Stimulated activated CD4-positive, alpha-beta T cell treated with anti-CD3 and anti-CD28 coated beads, Interleukin-2, amount 100 ng/mL, for 4 hours (primary cell): ENCODE results near the gene RASIP1.

Experiments used
- DNase-seq: peaks from one replicate; pipeline ENCODE4 v3.0.0-alpha.2; 2020; ENCODE audit warnings: low read depth

Gene RASIP1

GRCh38 chr19:48755787-48756186 lies 15.4 kb upstream of the RASIP1 start:
- no peak for DNase-seq

GRCh38 chr19:48755084-48755641 lies 14.8 kb upstream of the RASIP1 start, which contains the start of gene FGF21:
Gene FGF21, plus strand, starts transcription at chr19:48755524. Its CDS starts 713 bp downstream, at chr19:48756237.
- no peak for DNase-seq

GRCh38 chr19:48752496-48753365 lies 12.3 kb upstream of the RASIP1 start, which contains the start of gene FUT1:
Gene FUT1, minus strand, starts transcription at chr19:48752641. Its CDS starts 1,360 bp downstream, at chr19:48751281.
- no peak for DNase-seq

- no peak for DNase-seq
Observed at GRCh38 chr19:48751845-48752495, 11.6 kb upstream of the RASIP1 start.

- no peak for DNase-seq
Observed at GRCh38 chr19:48750771-48751504, 10.5 kb upstream of the RASIP1 start.

- no peak for DNase-seq
Observed at GRCh38 chr19:48750351-48750750, 9.9 kb upstream of the RASIP1 start.

- DNase-seq = no peak
Observed at GRCh38 chr19:48749571-48750198, 9.3 kb upstream of the RASIP1 start.

GRCh38 chr19:48746738-48747575 lies 6.5 kb upstream of the RASIP1 start, which contains the start of gene IZUMO1:
Gene IZUMO1, minus strand, starts transcription at chr19:48746909. Its CDS starts 1,050 bp downstream, at chr19:48745859.
- peak; percentile 22 for DNase-seq

- no peak for DNase-seq
Observed at GRCh38 chr19:48746110-48746509, 5.7 kb upstream of the RASIP1 start.

- peak; percentile 27 for DNase-seq
Observed at GRCh38 chr19:48745208-48745995, 5.0 kb upstream of the RASIP1 start.

- no peak for DNase-seq
Observed at GRCh38 chr19:48742096-48742495, 1.7 kb upstream of the RASIP1 start.

GRCh38 chr19:48741129-48741999 lies 954 bp upstream of the RASIP1 start:
- no peak for DNase-seq

- DNase-seq = no peak
Observed at GRCh38 chr19:48739404-48740163, 826 bp downstream of the RASIP1 start.

- DNase-seq = peak; percentile 85
Observed at GRCh38 chr19:48738557-48739403, 1.6 kb downstream of the RASIP1 start.

GRCh38 chr19:48737360-48737998 lies 2.9 kb downstream of the RASIP1 start:
- no peak for DNase-seq

GRCh38 chr19:48735031-48735615 lies 5.3 kb downstream of the RASIP1 start:
- no peak for DNase-seq
